CD14-positive monocyte (primary cell): ENCODE measurements around the gene RPS25. TPM values are rescaled to one million over a fixed set of nuclear protein-coding genes. Genes with fewer than 3 reads are reported as not detected.

Experiments used
- DNase-seq, 3 donors: peaks; one replicate each; pipeline ENCODE4 v3.0.0-alpha.2; 2011 to 2022
- H2AFZ ChIP-seq: 2 replicates; pipeline ENCODE4 v1.6.0; 2012; ENCODE audit warnings: mild to moderate bottlenecking, low read depth, low read length, inconsistent platforms; ENCODE audit not compliant: insufficient read depth, poor library complexity, severe bottlenecking
- H3K27ac ChIP-seq, 2 donors: 1 replicate in 1 of 2; 2 replicates in 1 of 2; pipeline ENCODE4 v1.5.1; 2012 to 2013; ENCODE audit warnings: low read length in 2 of 2, control low read depth in 1 of 2, inconsistent platforms in 1 of 2, low read depth in 1 of 2, mild to moderate bottlenecking in 1 of 2
- H3K27me3 ChIP-seq, 2 donors: one replicate each; pipeline versions ENCODE4 v1.6.0 to v1.6.1; 2011 to 2013; ENCODE audit warnings: low read length in 2 of 2; ENCODE audit not compliant: control insufficient read depth in 2 of 2, insufficient read depth in 2 of 2
- H3K36me3 ChIP-seq, 2 donors: replicated peaks in 1 of 2; 1 replicate in 1 of 2; 2 replicates in 1 of 2; pipeline versions ENCODE4 v1.5.1 to v1.6.1; 2012 to 2013; ENCODE audit warnings: low read length in 2 of 2, control low read depth in 1 of 2, inconsistent platforms in 1 of 2, mild to moderate bottlenecking in 1 of 2; ENCODE audit not compliant: insufficient read depth in 2 of 2, control insufficient read depth in 1 of 2
- H3K4me1 ChIP-seq, 2 donors: 1 replicate in 1 of 2; 2 replicates in 1 of 2; pipeline versions ENCODE4 v1.5.1 to v1.6.1; 2012 to 2013; ENCODE audit warnings: low read length in 2 of 2, control low read depth in 1 of 2, inconsistent platforms in 1 of 2, mild to moderate bottlenecking in 1 of 2, moderate library complexity in 1 of 2; ENCODE audit not compliant: insufficient read depth in 2 of 2, control insufficient read depth in 1 of 2
- H3K4me2 ChIP-seq: replicated peaks from 2 replicates; pipeline ENCODE3; 2012; ENCODE audit warnings: low read length, moderate library complexity, mild to moderate bottlenecking; ENCODE audit not compliant: poor library complexity, severe bottlenecking; ENCODE audit errors: extremely low read depth
- H3K4me3 ChIP-seq, 3 experiments: fragments of 200-600 bp in 1 of 3; sonication (generic) in 1 of 3; replicated peaks in 1 of 3; 1 replicate in 2 of 3; 2 replicates in 1 of 3; pipeline ENCODE4 v1.5.1; 2011 to 2013; ENCODE audit warnings: low read length in 3 of 3, mild to moderate bottlenecking in 3 of 3, control low read depth in 2 of 3, low read depth in 2 of 3, inconsistent platforms in 1 of 3, moderate library complexity in 1 of 3
- H3K79me2 ChIP-seq: 2 replicates; pipeline ENCODE4 v1.6.0; 2012; ENCODE audit warnings: mild to moderate bottlenecking, control low read depth, inconsistent platforms, low read length, moderate library complexity; ENCODE audit not compliant: insufficient read depth
- H3K9ac ChIP-seq: 2 replicates; pipeline ENCODE4 v1.6.0; 2017; ENCODE audit warnings: low read length, mild to moderate bottlenecking; ENCODE audit not compliant: insufficient read depth, poor library complexity, severe bottlenecking
- H3K9me3 ChIP-seq, 2 donors: replicated peaks in 1 of 2; 1 replicate in 1 of 2; 2 replicates in 1 of 2; pipeline versions ENCODE4 v1.5.1 to v1.6.1; 2012 to 2013; ENCODE audit warnings: low read length in 2 of 2, control low read depth in 1 of 2; ENCODE audit not compliant: control insufficient read depth in 1 of 2, insufficient read depth in 1 of 2
- H4K20me1 ChIP-seq: 2 replicates; pipeline ENCODE4 v1.6.0; 2012; ENCODE audit warnings: mild to moderate bottlenecking, low read length, control low read depth, moderate library complexity; ENCODE audit not compliant: insufficient read depth
- H3K27ac Mint-ChIP-seq, 7 donors: one replicate each; pipeline ENCODE4 v1.8.0; 2020; ENCODE audit warnings: mild to moderate bottlenecking in 7 of 7, mixed read lengths in 7 of 7, moderate library complexity in 6 of 7, inconsistent platforms in 2 of 7
- H3K27me3 Mint-ChIP-seq, 3 donors: one replicate each; pipeline ENCODE4 v1.8.0; 2021 to 2022; ENCODE audit warnings: low read depth in 3 of 3, mild to moderate bottlenecking in 3 of 3, mixed read lengths in 3 of 3, moderate library complexity in 3 of 3, inconsistent platforms in 1 of 3
- H3K36me3 Mint-ChIP-seq, 2 donors: one replicate each; pipeline ENCODE4 v1.8.0; 2020; ENCODE audit warnings: mixed read lengths in 2 of 2, inconsistent platforms in 1 of 2, mild to moderate bottlenecking in 1 of 2
- H3K4me1 Mint-ChIP-seq: one replicate; pipeline ENCODE4 v1.8.0; 2020; ENCODE audit warnings: mild to moderate bottlenecking, mixed read lengths
- H3K4me3 Mint-ChIP-seq, 2 donors: one replicate each; pipeline ENCODE4 v1.8.0; 2020; ENCODE audit warnings: mild to moderate bottlenecking in 2 of 2, mixed read lengths in 2 of 2, moderate library complexity in 1 of 2
- H3K9me3 Mint-ChIP-seq, 7 donors: one replicate each; pipeline ENCODE4 v1.8.0; 2020 to 2022; ENCODE audit warnings: mixed read lengths in 7 of 7, mild to moderate bottlenecking in 6 of 7, moderate library complexity in 6 of 7, inconsistent platforms in 2 of 7
- CTCF ChIP-seq: fragments of 200-600 bp; IDR thresholded peaks from one replicate; pipeline ENCODE4 v1.8.0; 2022; ENCODE audit warnings: antibody characterized with exemption, mild to moderate bottlenecking
- WGBS: methylation state at CpG from one replicate; pipeline ENCODE4 v1.1.5; 2013; ENCODE audit warnings: missing lambda C conversion rate; ENCODE audit not compliant: insufficient coverage; 5-methylcytosine and 5-hydroxymethylcytosine counted together
- intact Hi-C, 2 donors: fragments of 100-400 bp; cut with micrococcal nuclease; formaldehyde crosslinking; loops; one replicate each; pipeline versions ENCODE4 v1.15.0 to v1.15.1; 2023
- polyA plus RNA-seq, 3 donors: library from polyadenylated mRNA; depleted of rRNA in 1 of 3; unstranded in 2 of 3; stranded (reverse) in 1 of 3; fragments of 300-500 nt in 2 of 3; fragments of >200 nt in 1 of 3; fragmentation: Illumina TruSeq in 2 of 3; gene quantifications; 1 replicate in 2 of 3; 2 replicates in 1 of 3; pipeline ENCODE4 v1.2.3, GENCODE V29; 2012 to 2021

Gene RPS25
- polyA plus RNA-seq, 3 donors: 1,137 to 1,336 (median 1,264) TPM

GRCh38 chr11:119067371-119068222 is 49.5 kb upstream of the RPS25 start, which contains the start of gene VPS11:
Gene VPS11, plus strand, starts transcription at chr11:119067818. Its CDS starts 6 bp downstream, at chr11:119067824.
- peaks cover 0 to 3% (median 0%) of the 10 kb centered on the region in 7 donors for H3K9me3 Mint-ChIP-seq
- Histone ChIP-seq H4K20me1 (peaks cover 7% of the 10 kb centered on the region), H3K4me1 (peaks cover 29 to 37% of the 10 kb centered on the region in 2 donors), H2AFZ (peak within 1 kb of the TSS; percentile 97), H3K27ac (peak within 1 kb of the TSS; percentile 91 to 96), H3K36me3 (peaks cover 23 to 33% of the 10 kb centered on the region in 2 donors), H3K4me3 (peak within 1 kb of the TSS; percentile 77 to 93 (median 89)), H3K4me2 (peak within 1 kb of the TSS; percentile 87), H3K9ac (peak within 1 kb of the TSS; percentile 92), H3K79me2 (peaks cover 82% of the 10 kb centered on the region), H3K27me3 (no peaks in the 10 kb centered on the region), H3K9me3 (no peaks in the 10 kb centered on the region)
- H3K27me3 Mint-ChIP-seq: peaks cover 0 to 3% (median 0%) of the 10 kb centered on the region in 3 donors
- peaks cover 33% of the 10 kb centered on the region for H3K4me1 Mint-ChIP-seq
- peak within 1 kb of the TSS; percentile 94 to 97 for H3K4me3 Mint-ChIP-seq
- WGBS: under 1% methylated on average over 38 of the region's 49 CpGs
- intact Hi-C loops: loop anchor here (2.0 to 5.0 kb wide), 3 partner anchors 17 to 50 kb away; partner anchors contain the start of genes DPAGT1 (in 2 of the 2), HMBS (in 1 of the 2), RPS25 (in 1 of the 2) and TRAPPC4 (in 1 of the 2)
- peaks cover 39% of the 10 kb centered on the region in 2 donors for H3K36me3 Mint-ChIP-seq
- H3K27ac Mint-ChIP-seq: peak within 1 kb of the TSS; percentile 97 to 99 (median 98)
- peak; percentile 95 to 97 (median 96) for DNase-seq
- no peak for TF ChIP-seq CTCF

DNA sequence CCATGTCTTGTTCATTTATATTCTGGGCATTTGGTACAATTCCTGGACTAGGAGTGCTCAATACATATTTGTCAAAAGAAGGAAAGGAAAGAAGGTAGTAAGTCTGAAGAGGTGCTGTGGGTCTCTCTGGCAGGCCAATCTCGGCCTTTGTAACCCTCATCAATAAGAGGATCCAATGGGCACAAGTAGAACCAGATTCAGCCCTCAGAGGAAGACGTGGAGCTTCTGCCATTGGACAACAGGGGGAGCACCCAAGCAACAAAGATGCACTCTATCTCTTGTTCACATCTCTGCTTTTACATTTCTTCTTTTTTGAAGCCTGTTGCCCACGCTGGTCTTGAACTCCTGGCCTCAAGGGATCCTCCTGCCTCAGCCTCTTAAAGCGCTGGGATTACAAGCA is 47.2 kb upstream of the RPS25 start:
- H3K27ac Mint-ChIP-seq: peak overlapping the region in 3 of 7 donors; percentile 23 to 58 (median 23)
- Histone ChIP-seq H3K4me1 (peaks cover 29 to 37% of the 10 kb centered on the region in 2 donors), H3K4me3 (no peak overlapping the region), H3K9ac (no peak overlapping the region), H3K27ac (peak overlapping the region in 1 of 2 donors; percentile 23), H3K36me3 (peaks cover 4 to 16% of the 10 kb centered on the region in 2 donors), H4K20me1 (no peaks in the 10 kb centered on the region), H3K79me2 (peaks cover 63% of the 10 kb centered on the region), H3K9me3 (no peaks in the 10 kb centered on the region), H3K4me2 (no peak overlapping the region), H3K27me3 (no peaks in the 10 kb centered on the region), H2AFZ (no peak overlapping the region)
- peak; percentile 51 for TF ChIP-seq CTCF
- H3K4me1 Mint-ChIP-seq: peaks cover 33% of the 10 kb centered on the region
- no peak overlapping the region for H3K4me3 Mint-ChIP-seq
- 87% methylated on average over 3 of the region's 4 CpGs for WGBS
- intact Hi-C loops: loop anchor here (5.0 kb wide), 2 partner anchors 37 to 48 kb away; partner anchors contain the start of genes DPAGT1 (in 2 of the 2), RPS25 (in 1 of the 2) and TRAPPC4 (in 1 of the 2)
- peaks cover 0 to 3% (median 0%) of the 10 kb centered on the region in 7 donors for H3K9me3 Mint-ChIP-seq
- peaks cover 20 to 31% of the 10 kb centered on the region in 2 donors for H3K36me3 Mint-ChIP-seq
- peaks cover 0 to 2% (median 0%) of the 10 kb centered on the region in 3 donors for H3K27me3 Mint-ChIP-seq
- peak in 1 of 3 donors; percentile 27 for DNase-seq
